Measurements from ENCODE around the gene KAZN.

KAZN gene

DNA sequence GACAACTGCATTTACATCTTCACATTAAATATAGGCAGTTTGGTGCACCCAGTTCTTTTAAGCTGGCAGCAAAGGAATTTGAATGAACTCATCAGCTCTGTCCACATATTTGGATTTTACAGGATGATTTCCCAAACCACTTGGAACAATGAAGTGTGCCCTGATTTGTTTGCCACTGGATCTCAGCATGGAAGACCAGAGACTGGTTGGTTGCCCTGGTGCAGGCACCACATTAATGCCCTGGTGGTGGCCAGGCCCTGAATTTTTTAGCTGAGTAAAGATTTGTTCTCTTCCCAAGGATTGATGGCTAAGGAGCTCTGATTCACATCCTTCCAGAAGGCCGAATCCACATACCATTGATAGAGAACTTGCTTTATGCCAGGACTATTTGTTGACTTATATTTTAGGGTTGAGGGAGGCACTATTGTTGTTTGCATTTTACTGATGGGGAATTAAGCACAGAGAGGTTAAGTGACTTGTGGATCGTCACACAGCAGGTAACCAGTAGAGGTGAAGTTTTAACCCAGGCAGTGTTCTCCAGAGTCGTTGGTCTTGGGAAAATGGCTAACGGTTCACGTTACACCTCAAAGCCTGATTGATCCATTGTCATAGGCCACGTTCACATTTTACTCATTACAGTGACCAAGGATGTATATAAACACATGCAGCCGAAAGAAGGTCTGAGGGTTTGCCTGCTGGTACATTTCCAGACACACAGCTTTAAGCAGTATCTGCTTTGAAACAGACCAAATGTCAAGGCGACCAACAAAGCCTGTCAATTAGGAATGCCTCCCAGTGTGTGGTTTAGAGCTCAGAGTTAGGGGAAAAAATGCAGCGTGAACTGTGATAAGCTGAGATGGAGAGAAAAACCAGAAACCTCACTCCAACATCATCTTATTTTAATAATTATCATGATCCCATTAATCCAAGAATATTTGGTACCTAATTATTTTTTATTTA lies 50.7 kb downstream of the KAZN start:
- no peak for DNase-seq

DNA sequence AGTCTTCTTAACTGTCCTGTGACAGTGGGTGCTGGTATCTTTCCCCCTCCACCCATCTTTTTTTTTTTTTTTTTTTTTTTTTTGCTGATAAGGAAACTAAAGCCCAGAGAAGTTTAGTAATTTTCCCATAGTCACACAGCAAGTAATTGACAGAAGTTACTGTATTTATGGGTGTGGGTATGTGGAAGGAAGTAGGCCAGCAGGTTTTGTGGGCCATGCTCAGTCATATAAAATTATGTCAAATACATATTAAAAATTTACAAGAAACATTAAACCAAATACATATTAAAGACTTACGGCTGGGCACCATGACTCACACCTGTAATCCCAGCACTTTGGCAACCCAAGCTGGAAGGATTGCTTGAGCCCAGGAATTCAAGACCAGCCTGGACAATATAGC lies 51.5 kb downstream of the KAZN start:
- DNase-seq, result no peak

DNA sequence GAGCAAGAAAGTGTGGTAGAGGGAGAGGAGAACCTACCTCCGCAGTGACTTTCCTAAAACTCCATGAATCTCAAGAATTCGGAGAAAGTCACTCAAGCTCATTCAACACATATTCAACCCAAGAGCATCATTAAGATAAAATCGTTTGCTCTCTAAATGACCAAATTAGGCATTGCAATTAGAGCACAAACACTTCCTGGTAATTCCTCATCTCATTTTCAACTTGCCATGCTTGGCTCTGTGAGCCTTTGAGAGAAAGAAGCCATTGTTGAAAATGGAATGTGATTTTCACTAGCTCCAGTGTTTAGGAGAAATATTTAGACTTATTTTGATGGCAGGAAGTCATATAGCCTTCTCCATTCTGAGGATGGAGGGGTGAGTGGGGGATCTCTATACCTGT lies 52.5 kb downstream of the KAZN start:
- DNase-seq, result no peak

DNA sequence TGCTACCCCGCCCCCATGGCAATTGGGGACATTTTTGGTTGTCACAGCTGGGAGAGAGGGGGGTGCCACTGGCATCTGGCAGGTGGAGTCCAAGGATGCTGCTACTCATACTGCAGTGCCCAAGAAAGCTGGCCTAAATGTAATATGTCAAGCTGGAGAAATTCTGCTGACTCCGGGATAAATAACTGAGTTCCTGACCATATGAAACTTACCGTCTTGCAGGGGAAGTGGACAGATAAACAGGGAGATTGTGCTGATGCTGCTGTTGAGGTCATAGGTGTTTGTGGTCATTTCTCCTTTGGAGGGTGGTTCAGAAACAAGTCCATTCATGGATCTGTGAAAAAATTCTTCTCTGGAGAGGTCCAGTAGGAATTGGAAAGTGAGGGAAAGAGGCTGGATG lies 54.4 kb downstream of the KAZN start:
- no peak for DNase-seq

DNA sequence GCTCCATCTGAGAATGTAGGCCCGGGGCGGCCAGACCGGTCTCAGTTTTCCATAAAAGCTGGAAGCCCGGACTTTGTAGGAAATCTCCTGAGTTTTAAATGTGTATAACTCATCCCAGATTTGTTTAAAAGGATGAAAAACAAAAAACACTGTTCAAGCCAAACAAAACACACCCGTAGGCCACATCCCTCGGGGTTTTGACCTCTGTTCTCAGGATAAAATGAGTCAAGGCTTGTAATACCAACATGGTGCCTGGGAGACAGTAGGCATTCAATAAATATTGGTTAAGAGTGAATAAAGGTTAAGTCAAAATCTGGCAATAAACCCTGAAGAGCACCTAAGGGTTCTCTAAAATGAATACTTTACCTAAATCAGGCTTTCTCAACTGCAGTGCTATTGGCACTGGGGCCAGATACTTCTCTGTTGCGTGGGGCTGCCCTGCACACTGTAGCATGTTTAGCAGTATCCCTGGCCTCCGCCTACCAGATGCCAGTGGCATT lies 55.0 kb downstream of the KAZN start:
- no peak for DNase-seq

DNA sequence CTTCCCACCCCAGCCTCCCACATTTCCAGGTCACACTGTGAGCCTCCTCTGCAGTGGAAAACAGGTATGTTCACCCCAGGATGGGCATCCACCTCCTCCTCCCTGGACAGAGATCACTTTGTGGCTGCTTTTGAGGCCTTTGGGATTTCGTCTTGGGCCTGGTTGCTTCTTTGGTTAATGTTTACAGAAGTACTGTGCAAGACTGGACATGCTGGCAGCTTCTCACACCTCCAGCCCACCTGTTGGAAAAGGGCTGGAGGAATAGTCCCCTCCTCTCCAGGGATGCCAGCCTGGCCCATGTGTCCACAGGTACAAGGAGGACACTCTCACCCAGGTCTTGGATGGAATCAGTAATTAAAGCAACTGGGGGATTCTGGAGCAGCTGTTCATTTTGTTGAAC lies 56.1 kb downstream of the KAZN start:
- no peak for DNase-seq

DNA sequence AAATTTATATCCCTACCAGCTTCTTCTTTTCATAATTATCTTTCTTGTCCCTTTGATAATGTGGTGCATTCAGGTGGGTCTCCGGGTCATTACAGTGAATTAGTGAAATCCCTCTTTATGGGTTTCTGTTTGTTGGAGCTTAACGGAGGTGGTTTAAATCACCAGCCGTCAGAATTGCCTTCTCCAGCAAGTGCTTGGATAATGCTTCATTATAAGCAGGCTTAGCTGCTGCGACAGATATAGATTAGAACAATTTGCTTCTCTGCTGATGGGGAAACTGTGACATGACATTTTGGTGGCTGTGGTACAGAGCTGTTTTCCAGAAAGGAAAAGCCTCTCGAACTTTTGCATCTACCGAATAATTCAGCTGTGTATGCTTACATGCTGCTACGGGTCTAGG lies 56.9 kb downstream of the KAZN start:
- DNase-seq, result no peak

DNA sequence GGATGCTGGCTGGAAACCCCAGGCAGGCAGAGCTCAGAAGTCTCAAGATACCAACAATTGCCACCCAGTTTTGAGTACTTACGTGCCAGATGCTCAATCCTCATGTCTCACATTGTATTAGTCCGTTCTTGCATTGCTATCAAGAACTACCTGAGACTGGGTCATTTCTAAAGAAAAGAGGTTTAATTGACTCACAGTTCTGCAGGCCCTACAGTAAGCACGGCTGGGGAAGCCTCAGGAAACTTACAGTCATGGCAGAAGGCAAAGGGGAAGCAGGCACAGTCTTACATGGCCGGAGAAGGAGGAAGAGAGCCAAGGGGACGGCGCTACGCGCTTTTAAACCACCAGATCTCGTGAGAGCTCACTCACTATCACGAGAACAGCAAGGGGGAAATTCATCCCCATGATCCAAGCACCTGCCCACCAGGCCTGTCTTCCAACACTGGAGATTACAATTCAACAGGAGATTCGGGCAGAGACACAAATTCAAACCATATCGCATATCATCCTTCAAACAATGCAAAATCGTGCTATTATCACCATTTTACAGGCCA lies 58.0 kb downstream of the KAZN start:
- no peak for DNase-seq

DNA sequence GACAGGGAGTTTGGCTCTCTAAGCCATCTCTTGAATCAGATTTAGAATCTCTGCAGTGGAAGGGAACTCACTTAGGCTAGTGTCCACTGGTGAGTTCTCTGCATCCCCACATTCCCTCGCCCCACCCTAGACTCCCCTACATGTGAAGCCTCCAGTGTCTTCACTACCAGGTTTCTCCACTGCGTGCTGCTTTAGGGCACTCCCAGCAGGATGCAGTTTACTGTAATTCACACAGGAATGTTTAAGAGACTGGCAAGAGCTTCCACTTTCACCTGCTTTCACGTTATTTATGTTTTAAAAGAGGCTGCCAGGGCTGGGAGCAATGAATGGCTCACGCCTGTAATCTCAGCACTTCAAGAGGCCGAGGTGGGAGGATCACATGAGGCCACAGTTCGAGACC lies 60.2 kb downstream of the KAZN start:
- no peak for DNase-seq

DNA sequence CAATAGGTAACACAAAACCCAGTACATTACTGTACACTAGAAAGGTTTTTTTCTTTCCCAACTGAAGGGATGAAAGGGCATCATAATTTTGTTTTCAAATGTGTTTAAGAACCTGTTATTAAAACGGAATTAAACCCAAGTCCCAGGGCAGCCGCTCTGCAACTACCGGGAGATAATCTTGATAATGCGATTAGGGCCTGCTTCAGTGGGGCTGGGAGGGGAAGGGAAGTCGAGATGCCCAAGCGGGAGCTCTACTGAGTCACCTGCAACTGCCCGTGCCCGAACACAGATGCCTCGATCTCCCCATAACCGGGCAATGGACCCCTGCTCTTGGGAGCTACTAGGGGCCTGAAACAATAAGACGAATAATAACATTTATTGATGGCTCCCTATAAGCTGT lies 61.4 kb downstream of the KAZN start:
- no peak for DNase-seq

DNA sequence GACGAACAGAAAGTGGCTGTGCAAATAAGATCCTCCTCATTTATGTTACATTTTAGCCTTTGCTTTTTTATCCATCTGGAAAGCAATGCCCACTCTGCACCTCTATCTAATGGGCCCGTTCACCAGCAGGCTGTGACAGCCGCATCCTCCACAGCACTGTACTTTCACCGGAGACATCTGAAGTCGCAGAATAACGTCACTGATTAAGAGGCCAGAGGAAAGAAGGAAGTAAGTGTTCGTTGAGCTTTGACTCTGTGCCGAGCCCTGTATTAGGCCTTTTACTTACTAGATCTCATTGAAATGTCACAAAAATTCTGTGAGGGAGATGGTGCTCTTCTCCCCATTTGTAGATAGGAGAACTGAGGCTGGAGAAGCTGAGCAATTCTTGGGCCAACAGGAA lies 62.3 kb downstream of the KAZN start:
- DNase-seq, result no peak

DNA sequence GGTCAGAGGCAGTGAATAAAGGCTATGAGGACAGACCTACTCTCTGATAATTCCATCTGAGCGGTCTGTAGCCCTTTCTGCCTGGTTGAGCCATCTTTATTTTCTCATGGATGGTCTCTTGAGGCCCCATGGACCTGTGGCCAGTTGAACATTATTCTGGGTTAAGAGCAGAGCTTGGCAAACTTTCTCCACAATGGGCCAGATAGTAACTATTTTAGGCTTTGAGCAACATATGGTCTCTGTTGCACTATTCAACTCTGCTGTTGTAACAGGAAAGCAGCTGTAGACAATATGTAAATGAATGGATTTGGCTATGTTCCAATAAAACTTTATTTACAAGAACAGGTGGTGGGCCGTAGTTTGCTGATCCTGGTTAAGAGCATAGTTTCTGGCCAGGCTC lies 62.7 kb downstream of the KAZN start:
- DNase-seq, result no peak

DNA sequence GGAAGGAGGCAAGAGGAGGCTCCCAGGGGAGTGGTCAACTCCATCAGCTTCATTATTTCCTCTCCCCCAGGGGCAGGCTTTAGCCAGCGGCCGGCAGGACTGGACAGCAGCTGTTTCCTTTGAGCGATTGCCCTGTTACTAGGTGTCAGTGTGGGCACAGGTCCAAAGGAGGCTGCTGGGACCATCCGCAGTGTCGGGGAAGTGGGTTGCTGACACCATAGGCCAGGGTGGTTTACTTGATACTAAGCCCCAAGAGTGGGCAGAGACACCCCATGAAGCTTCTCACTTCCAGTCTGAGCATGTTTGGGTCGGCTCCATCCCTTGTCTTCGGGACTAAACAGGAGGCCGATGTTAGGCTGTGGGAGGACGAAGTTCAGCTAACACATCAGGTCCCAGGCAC lies 63.6 kb downstream of the KAZN start:
- no peak for DNase-seq

DNA sequence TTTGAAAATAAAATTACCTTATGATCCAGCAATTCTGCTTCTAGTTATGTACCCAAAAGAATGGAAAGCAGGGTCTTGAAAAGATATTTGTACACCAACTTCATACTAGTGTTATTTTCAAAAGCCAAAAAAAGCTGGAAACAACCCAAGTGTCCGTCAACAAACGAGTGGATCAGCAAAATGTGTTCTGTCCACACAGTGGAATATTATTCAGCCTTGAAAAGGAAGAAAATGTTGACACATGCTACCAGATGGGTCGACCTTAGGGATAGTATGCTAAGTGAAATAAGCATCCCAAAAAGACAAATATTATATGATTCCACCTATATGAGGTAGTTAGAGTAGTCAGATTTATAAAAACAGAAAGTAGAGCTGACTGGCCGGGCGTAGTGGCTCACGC lies 65.3 kb downstream of the KAZN start:
- DNase-seq, result no peak

DNA sequence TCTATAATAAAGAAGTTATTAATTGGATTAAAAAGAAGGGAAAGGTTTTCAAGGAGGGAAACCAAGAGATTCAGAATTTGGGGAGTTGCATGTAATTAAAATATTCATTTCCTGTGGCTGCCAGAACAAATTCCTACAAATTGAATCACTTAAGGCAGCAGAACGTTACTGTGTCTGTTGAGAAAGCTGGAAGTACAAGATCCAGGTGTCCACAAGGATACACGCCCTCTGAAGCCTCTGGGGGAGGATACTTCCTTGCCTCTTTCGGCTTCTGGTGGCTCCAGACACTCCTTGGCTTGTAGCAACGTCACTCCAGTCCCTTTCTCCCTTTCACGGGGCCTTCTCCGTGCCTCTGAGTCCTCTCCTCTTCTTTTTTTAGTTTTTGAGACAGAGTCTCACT lies 67.9 kb downstream of the KAZN start:
- DNase-seq, result no peak

DNA sequence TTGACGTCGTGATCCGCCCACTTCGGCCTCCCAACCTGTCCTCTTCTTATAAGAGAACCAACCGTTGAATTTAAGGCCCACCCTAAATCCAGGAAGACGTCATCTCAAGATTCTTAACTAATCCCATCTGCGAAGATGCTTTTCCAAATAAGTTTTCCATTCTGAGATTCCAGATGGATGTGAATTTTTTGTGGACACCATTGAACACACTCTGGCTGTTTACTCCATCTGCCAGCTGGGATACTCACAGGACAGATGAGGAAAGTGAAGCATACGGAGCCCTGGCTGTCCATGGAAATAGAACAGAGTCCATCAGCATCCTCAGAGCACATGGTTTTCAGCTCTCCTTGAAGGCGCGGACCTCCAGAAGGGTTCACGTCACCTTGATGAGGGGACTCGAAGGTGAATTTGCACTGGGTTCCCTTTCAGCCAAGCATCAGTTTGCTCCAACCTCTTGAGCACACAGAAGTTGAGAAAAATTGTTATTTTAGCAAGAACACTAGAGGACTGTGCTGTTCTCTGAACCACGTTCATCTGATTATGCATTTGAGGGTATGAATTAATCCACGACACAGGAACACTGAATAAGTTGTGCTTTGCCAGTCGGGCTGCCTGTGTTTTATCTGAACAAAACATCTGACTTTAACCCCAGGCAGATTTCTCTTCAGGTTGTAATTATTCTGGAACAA lies 68.6 kb downstream of the KAZN start:
- DNase-seq, result no peak

DNA sequence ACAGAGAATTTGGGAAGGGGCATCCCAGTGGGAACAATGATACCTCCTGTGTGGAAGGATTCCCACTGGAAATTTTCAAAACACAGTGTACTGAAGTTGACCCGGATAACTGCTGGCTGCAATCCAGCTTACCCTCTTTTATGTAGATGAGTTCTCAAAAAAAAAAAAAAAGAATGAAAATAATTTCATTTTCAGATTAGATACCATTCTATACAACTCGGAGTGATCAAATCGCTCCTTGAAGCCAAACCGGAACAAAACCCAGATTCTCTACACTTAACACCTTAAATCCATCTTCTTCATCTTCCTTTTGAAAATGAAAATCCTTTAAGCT lies 69.1 kb downstream of the KAZN start:
- no peak for DNase-seq

DNA sequence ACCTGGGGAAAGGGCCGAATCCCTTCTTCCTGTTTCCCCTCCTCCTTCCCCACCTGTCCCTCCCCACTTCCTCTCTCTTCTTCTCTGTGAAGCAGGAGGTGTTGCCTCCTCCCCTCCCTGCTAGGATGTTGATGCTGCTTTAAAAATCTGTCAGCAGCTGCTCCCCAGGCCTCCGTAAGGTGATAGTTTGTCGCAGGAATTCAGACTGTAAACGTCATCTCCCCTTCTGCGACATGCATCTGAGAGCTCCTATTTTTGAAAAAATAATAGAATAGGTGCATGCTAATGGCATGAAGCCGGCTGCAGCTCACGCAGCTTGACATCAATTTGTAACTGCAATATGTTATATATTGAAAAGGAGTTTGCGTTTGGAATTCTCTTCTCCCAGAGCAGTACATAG lies 70.1 kb downstream of the KAZN start:
- no peak for DNase-seq

DNA sequence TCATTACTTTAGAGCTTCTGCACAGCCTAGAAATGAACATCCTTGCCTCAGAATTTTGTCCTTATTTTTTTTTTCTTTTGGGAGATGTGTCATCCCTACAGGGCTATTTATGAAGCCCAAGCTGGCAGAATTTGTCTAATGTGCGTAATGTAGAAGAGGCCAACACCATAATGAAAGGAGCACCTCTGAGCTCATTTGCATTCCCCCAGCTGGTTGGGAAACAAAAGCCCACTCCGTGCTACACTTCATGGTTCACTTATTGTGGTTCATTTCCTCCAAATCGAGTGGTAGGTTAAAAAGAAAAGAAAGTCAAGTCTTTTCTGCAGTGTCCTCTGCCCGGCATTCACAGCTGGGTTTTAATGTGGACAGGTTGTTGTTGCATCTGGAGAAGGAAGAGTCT lies 73.5 kb downstream of the KAZN start:
- no peak for DNase-seq

DNA sequence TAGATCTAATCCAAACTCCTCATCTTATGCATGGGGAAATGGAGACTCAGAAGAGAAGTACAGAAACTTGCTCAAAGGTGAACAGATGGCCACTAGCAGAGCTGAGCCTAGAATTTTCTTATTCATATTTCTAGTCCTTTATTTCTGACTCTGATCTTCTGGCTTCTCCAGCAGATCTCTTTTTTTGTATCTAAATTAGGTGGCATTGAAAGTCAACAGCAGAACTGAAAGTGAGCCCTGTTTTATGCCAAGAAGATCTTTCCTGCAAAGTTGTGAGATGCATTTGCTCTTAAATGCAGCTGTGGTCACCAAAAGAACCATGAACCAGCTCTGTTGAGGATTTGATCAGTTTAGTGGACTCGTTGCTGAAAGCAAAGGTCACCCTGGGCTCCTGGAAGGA lies 75.5 kb downstream of the KAZN start:
- no peak for DNase-seq

DNA sequence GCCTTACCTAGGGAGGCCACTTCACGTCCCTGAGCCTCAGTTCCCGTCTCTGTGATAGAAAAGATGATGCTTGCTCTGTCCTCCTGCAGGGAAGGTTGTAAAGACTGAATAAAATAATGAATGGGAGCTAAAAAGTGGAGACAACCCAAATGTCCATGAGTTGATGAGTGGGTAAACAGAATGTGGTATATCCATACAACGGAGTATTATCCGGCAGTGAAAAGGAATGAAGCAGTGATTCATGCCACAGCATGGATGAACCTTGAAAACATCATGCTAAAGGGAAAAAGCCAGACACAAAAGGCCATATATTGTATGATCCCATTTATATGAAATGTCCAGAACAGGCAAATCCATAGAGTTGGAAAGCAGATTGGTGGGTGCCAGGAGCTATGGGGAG lies 77.9 kb downstream of the KAZN start:
- DNase-seq, result no peak

DNA sequence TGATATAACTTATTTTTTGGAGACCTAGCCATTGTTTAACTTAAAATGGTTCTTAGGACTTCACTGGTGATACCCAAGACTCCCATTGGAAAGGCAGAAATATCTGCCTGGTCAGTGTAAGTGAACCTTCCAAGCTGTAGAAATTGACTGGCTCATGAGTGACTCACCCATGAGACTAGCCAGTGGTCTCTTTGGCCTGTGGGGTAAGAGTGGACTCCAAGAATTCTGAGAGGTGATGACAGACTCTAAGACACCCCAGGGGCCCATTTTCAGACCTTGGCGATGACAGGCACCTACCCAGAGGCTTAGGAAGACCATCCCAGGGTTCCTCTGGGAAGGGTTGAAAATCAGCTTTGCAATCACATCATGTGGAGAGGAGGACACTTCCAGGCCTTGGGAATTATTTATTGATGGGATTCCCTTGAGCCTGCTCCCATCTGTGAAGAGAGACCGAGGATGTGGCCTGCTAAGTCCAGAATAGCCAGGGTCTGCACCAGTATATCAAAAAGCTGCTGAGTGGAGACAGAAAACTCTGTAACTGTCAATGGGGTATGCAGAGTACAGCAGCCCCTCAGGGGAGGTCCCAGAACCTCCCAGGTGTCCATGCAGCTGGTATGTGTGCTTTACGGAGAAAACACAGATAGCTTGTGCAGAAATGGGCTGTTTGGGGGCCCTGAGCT lies 78.9 kb downstream of the KAZN start:
- DNase-seq, result no peak

DNA sequence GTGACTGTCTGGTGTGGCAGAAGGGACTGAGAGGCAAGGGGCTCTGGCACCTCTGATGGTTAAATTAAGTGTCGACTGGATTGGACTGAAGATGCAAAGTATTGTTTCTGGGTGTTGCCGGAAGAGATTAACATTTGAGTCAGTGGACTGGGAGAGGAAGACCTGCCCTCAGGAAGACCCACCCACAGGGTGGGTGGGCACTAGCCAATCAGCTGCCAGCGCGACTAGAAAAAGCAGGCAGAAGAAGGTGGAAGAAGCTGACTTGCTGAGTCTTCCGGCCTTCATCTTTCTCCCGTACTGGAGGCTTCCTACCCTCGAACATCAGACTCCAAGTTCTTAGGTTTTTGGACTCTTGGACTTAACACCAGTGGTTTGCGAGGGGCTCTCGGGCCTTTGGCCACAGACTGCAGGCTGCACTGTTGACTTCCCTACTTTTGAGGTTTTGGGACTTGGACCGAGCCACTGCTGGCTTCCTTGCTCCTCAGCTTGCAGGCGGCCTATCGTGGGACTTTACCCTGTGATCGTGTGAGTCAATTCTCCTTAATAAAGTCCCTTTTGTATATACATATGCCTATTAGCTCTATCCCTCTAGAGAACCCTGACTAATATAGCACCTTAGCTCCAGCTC lies 79.6 kb downstream of the KAZN start:
- DNase-seq, result no peak
